ENCODE results near the gene HOXC13. TPM values are rescaled to one million over a fixed set of nuclear protein-coding genes. Genes with fewer than 3 reads are reported as not detected.

Gene HOXC13
- total and polyA plus RNA-seq, 2 of the 13 experiments (the other 11 are each of a cell fraction or from before 2014, with no cell fraction given), result 0.07 TPM; not detected in 1

DNA sequence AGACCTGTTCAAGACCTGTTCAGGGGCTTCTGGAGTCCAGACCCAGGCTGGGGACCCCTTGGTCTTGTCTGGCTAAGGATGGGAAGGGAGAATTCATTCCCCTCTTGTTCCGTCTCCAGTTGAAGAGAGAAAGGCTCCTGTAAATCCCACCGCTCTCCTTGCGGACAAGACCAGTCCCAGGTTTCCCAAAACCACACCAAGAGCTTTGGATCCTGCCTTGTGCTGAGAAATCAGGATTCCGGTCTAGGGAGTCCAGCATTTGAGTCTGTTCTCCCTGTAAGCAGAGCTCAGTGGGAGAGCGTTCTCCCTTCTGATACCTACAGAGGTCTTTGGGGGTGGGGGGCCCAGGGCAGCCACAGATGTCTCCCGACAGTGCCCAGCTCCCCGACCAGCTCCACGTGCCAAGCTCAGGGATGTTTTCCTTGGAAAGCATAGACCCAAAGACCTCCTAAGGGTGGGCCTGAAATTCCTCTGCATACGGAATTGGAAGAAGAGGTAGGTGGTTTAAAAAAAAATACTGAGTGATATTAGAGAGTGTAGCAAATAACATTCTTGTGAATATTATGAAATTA is 1.9 kb downstream of the HOXC13 start:
- TF ChIP-seq SNRNP70 (IDR thresholded peaks at IDR 0.05; ENCODE audit: low read depth, low read length) (no peak), KDM5A (IDR thresholded peaks at IDR 0.05; ENCODE audit: borderline replicate concordance, low read length) (no peak), ARNT2 (CRISPR knock-in tag; IDR thresholded peaks at IDR 0.05; ENCODE audit: low read depth) (no peak), ZNF317 (CRISPR knock-in tag; IDR thresholded peaks at IDR 0.05) (no peak)
- TF ChIP-seq, protein P1, sequence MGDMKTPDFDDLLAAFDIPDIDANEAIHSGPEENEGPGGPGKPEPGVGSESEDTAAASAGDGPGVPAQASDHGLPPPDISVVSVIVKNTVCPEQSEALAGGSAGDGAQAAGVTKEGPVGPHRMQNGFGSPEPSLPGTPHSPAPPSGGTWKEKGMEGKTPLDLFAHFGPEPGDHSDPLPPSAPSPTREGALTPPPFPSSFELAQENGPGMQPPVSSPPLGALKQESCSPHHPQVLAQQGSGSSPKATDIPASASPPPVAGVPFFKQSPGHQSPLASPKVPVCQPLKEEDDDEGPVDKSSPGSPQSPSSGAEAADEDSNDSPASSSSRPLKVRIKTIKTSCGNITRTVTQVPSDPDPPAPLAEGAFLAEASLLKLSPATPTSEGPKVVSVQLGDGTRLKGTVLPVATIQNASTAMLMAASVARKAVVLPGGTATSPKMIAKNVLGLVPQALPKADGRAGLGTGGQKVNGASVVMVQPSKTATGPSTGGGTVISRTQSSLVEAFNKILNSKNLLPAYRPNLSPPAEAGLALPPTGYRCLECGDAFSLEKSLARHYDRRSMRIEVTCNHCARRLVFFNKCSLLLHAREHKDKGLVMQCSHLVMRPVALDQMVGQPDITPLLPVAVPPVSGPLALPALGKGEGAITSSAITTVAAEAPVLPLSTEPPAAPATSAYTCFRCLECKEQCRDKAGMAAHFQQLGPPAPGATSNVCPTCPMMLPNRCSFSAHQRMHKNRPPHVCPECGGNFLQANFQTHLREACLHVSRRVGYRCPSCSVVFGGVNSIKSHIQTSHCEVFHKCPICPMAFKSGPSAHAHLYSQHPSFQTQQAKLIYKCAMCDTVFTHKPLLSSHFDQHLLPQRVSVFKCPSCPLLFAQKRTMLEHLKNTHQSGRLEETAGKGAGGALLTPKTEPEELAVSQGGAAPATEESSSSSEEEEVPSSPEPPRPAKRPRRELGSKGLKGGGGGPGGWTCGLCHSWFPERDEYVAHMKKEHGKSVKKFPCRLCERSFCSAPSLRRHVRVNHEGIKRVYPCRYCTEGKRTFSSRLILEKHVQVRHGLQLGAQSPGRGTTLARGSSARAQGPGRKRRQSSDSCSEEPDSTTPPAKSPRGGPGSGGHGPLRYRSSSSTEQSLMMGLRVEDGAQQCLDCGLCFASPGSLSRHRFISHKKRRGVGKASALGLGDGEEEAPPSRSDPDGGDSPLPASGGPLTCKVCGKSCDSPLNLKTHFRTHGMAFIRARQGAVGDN (CRISPR knock-in tag; IDR thresholded peaks at IDR 0.05), result no peak
- FAIRE-seq (no peak), ATAC-seq (no peak), DNase-seq (ENCODE audit: low spot score) (no peak)
- H3K36me3 ChIP-seq (replicated peaks in 1 of 2; ENCODE audit: control insufficient read depth in 1 of 2, insufficient read depth in 2 of 2, low read length in 2 of 2), result no peaks in the 10 kb centered on the region
- no peak overlapping the region for H3K9ac ChIP-seq (ENCODE audit: insufficient read depth, low read depth, low read length)
- no peak overlapping the region for H2AFZ ChIP-seq (ENCODE audit: low read length)
- peaks cover 11 to 88% of the 10 kb centered on the region in 2 experiments for H3K27me3 ChIP-seq (ENCODE audit: control insufficient read depth in 1 of 2, insufficient read depth in 2 of 2, low read length in 2 of 2)
- no peaks in the 10 kb centered on the region for H4K20me1 ChIP-seq (ENCODE audit: insufficient read depth, low read length)
- no peak overlapping the region for H3K27ac ChIP-seq (ENCODE audit: extremely low read length, insufficient read depth, low read length)
- no peak overlapping the region for H3K4me2 ChIP-seq (ENCODE audit: low read depth, low read length)
- H3K79me2 ChIP-seq (ENCODE audit: insufficient read depth, low read length), result no peaks in the 10 kb centered on the region
- in situ Hi-C loops (cut with HindIII; ENCODE audit: extremely low pct_ligation_motif_present, low pct_unique_long_range_greater_than_20kb) (loop anchor here (25.0 kb wide), 1 partner anchor 153 kb away; no protein-coding TSS in a partner anchor), intact Hi-C loops (cut with micrococcal nuclease; ENCODE audit: unreplicated experiment) (no loop called here)
- CTCF ChIA-PET (ENCODE audit: low intra/inter-chr PET ratio, low total read pairs), result no interaction called here
- no TSS peak for BruUV-seq (replicated peaks)
- POLR2A ChIA-PET, result no interaction called here
- H3K4me3 ChIP-seq (replicated peaks in 1 of 3; ENCODE audit: insufficient read depth in 1 of 3, low read depth in 2 of 3, low read length in 3 of 3), result no peak overlapping the region
- H3K4me1 ChIP-seq (ENCODE audit: insufficient read depth, low read length), result no peaks in the 10 kb centered on the region
- H3K9me3 ChIP-seq (ENCODE audit: low read length), result no peaks in the 10 kb centered on the region
- WGBS (ENCODE audit: low lambda C conversion rate), result 6% methylated on average over 7 of the region's 9 CpGs

All from HepG2 (cell line).